Breast epithelium (tissue), 3 donors: ENCODE data around the gene LRRC75B.

ENCODE experiments used
- CTCF ChIP-seq, 3 donors: fragments of 450-650 bp; IDR thresholded peaks; one replicate each; pipeline ENCODE4 v1.5.1; 2016 to 2017; ENCODE audit warnings: antibody characterized with exemption in 3 of 3, mild to moderate bottlenecking in 3 of 3, moderate library complexity in 3 of 3
- POLR2A ChIP-seq: fragments of 450-650 bp; IDR thresholded peaks from one replicate; pipeline ENCODE4 v1.6.1; 2016; ENCODE audit warnings: antibody characterized with exemption, mild to moderate bottlenecking, moderate library complexity
- POLR2AphosphoS5 ChIP-seq, 3 donors: sonication (generic); formaldehyde crosslinking; IDR thresholded peaks; one replicate each; pipeline ENCODE4 v1.6.1; 2017; ENCODE audit warnings: antibody characterized with exemption in 3 of 3

GRCh38 chr22:24579258-24579601 lies 13.6 kb downstream of the LRRC75B start:
- TF ChIP-seq CTCF (IDR thresholded peaks at IDR 0.05) (no peak), POLR2AphosphoS5 (IDR thresholded peaks at IDR 0.05) (no peak), POLR2A (no peak)
